ENCODE results near the gene AMFR.

The AMFR gene

DNA sequence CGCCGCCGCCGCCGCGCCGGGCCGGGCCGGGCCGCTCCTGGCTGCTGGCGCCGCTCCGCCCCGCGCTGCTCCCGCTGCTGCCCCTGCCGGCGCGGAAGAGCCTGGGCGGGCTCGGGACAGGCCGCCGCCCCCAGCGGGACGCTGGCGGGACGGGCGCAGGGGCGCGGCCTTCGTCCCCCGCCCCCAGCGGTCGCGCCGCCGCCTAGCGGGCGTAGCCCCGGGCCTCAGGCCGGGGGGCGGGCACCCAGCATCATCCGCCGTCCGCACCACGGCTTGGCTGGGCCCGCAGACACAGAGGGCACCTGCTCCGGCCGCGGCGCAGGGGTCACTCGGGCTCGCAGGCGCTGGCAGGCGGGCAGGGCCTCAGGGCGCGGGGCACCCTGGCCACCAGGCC lies at the start of gene AMFR:
TSS of gene AMFR (minus strand) at position 107 of the 394 bp plus-strand sequence. CDS start 218 bp downstream, outside the sequence.
- peak; percentile 71 for DNase-seq (ENCODE audit: insufficient read length, low spot score)
- FAIRE-seq = peak; percentile 90

DNA sequence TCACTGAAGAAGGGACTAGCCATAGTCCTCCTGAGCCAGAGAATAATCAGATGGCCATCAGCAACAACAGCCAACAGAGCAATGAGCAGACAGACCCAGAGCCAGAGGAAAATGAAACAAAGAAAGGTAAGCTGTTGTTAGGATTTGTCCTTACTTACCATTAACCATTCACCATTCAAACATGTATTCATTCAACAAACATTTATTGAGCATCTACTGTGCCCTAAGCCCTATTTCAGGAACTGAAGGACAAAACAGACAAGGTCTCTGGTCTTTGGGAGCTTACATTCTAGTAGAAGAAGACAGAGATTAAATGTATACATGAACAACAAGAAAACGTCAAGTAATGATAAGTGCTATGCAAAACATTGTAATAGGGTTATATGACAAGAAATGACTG lies 45.3 kb upstream of the AMFR start:
- DNase-seq (ENCODE audit: insufficient read length, low spot score) (no peak), FAIRE-seq (no peak)

DNA sequence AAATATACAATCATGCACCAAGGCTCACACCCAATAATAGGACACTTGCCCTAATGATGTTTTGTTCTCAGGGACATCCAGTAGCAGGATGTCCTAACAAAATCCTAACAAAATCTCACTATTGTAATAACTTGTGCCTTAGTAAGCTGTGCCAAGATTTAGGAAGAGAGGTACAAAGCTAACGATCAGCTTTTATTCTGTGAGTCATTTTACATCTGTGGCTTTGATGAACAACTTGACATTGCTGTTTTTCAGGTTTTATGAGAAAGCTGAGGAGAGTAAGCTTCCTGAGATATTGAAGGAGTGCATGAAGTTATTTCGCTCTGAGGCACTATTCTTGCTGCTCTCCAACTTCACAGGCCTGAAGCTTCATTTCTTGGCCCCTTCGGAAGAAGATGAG lies 44.9 kb upstream of the AMFR start:
- FAIRE-seq (no peak), DNase-seq (ENCODE audit: insufficient read length, low spot score) (no peak)

DNA sequence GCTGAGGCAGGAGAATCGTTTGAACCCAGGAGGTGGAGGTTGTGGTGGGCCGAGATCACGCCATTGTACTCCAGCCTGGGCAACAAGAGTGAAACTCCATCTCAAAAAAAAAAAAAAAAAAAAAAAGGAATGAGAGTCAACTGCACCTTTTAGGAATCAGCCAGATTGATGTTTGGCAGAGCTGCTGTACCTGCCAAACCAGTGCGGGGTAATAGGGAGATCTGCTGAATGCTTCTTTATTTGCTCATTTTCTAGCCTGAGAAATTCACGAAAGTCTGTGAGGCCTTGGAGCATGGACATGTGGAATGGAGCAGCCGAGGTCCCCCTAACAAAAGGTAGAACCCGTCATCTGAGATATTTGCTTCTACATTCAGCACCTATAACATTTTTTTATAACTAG lies 44.4 kb upstream of the AMFR start:
- DNase-seq (ENCODE audit: insufficient read length, low spot score) (no peak), FAIRE-seq (no peak)

DNA sequence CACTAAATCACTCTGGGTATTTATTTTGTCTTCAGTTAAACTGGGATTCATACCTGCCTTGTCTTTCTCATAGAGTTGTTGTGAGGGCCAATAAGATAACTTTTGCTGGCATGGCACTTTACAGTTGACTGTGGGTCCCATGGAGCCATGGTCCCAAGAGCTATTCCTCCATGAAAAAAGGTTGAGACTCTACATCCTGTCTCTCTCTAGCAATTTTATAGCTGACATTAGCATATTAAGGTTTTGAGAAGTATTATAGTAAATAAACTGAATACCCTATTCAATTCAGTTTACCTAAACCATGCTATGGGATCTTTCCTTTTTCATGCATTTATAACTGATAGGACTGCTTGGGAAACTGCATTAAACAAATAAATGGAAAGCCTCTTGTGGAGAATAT lies 43.5 kb upstream of the AMFR start:
- DNase-seq (ENCODE audit: insufficient read length, low spot score) (no peak), FAIRE-seq (no peak)

DNA sequence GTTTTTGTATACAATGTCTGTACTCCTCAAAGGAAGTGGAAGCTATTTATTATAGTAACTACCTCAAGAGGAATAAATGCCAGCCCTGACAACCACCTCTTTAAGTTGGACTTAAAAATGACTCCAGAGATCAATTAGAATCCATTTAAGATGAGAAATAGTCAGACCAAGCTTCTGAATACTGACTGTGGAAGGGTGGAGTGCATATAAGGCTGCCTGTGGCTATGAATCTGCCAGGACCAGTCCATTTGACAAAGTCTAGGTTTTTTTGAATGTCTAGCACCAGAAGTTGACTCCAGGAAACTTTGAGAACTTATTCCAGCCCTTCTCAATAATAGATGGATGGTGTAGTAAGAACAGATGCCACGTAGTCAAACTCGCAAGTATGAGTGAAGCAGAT lies 41.0 kb upstream of the AMFR start:
- FAIRE-seq (no peak), DNase-seq (ENCODE audit: insufficient read length, low spot score) (no peak)

DNA sequence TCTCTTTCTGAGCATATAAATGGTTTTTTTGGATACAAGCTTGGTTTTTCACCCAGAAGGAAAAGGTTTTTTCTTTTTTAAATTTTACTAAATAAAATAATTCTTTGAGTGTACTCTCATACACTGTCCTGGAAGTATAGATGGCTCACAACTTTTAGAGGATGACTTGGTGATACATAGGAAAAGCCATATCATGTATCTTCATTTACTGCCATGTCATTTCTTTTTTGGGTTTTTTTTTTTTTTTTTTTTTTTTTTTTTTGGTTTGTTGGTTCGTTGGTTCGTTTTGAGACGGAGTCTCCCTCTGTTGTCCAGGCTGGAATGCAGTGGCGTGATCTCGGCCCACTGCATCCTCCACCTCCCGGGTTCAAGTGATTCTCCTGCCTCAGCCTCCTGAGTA lies 37.8 kb upstream of the AMFR start:
- no peak for DNase-seq (ENCODE audit: insufficient read length, low spot score)
- FAIRE-seq = no peak

DNA sequence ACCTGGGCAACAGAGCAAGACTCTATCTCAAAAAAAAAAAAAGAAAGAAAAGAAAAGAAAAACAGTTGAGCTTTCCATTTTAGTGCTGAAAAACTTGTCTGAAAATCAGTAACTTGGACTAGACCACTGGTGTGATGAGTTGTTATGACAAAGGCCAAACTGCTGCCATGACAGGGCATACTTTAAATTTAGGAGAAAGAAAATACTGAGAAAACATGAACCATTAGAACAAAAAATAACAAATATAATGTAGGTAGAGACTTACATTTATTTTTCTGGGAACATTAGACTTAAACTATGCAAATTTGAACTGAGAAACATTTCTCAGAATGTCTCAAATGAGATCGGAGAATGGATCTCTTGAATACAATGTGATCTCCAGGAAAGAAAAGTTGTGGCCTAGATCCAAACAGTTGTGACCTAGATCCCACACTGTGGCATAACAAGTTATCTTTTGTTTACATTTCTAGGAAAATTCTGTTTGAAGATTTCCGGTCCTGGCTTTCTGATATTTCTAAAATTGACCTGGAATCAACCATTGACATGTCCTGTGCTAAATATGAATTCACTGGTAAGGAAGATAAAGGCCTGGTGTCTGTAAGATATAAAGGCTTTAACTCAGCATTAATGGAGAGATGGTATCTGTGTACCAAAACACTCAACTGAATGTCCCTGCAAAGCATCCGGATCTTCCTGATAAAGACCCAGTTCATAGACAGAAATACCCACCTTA lies 36.9 kb upstream of the AMFR start:
- FAIRE-seq (no peak), DNase-seq (ENCODE audit: insufficient read length, low spot score) (no peak)

DNA sequence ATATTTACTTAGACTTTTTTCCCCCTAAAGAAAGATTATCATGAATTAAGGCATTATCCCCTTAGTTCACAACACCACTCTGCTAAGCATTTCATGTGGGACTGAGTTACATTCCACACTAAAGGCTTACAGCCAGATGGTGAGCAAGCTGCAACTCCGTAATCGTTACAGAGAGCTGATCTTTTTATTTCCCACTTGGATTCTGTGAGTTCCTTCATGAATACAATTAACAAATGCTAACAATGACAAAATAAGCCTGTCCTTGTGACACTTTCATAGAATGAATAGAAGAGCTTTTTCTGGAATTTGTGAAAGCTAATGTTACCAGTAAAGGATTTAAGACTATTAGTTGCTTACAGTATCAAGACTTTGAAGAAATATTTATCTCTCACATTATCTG lies 34.8 kb upstream of the AMFR start:
- DNase-seq (ENCODE audit: insufficient read length, low spot score) = no peak
- no peak for FAIRE-seq

DNA sequence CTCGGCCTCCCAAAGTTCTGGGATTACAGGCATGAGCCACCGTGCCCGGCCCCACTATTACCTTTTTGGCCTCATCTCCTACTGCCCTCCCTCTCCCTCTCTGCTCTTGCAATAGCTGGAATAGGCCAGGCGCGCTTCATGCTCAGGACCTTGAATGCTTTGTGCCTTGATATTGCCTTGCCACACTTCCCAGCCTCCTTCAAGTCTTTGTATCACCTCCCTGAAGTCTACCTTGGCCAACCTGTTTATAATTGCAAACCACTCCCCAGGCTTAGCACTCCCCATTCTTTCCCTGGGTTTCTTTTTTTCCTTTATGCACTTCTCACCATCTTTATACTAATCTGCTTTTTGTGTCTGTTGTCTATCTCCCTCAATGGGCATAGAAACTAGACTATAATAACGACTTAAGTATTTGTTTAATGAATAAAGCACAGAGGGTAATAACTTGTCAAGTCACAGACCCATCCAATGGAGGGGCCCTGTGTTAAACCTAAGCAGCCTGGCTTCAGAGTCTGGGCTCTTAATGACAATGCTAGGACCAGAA lies 32.7 kb upstream of the AMFR start:
- FAIRE-seq (no peak), DNase-seq (ENCODE audit: insufficient read length, low spot score) (no peak)

DNA sequence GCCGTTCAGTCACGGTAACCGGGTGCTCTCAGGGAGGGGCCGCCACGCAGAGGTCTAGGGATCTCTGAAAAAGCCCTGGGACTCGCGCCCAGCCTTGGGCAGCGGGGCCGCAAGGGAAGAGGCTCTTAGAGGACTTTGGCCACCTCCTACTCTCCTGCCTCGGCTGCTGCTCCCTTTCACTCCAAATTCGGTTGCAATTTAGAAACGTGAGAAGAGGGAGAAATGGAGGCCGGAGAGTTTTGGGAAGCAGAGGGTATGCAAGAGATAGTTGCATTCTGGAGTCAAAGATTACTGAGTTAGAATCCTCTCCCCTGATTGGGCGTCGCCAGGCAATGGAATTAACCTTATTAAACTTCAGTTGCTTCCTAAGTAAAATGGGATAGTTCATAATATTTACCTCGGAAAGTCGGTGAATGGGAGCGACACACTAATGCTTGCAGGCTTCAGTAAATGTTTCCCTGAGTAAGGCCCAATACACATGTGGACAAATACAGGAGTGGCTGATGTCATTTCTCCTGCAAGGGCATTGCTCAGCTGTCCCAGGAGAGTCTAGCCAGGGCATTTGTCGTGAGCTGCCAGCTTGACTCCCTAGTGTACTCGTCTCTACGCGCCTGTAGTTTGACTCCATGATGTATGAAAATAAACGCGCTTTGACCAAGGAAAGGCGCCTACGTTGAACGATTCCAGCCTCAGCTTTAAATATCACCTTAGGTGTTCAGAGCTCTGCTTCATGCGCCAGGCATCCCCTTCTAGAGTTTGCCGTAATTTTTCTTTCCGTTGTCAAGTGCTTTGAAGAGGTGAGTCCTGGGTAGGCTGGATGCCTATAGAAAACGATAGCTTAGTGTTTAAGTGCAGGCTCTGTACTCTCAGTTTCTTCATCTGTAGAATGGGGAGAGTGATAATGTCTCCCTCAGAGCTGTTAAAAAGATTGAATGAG lies 26.7 kb upstream of the AMFR start:
- DNase-seq (ENCODE audit: insufficient read length, low spot score) (peak; percentile 27), FAIRE-seq (no peak)

DNA sequence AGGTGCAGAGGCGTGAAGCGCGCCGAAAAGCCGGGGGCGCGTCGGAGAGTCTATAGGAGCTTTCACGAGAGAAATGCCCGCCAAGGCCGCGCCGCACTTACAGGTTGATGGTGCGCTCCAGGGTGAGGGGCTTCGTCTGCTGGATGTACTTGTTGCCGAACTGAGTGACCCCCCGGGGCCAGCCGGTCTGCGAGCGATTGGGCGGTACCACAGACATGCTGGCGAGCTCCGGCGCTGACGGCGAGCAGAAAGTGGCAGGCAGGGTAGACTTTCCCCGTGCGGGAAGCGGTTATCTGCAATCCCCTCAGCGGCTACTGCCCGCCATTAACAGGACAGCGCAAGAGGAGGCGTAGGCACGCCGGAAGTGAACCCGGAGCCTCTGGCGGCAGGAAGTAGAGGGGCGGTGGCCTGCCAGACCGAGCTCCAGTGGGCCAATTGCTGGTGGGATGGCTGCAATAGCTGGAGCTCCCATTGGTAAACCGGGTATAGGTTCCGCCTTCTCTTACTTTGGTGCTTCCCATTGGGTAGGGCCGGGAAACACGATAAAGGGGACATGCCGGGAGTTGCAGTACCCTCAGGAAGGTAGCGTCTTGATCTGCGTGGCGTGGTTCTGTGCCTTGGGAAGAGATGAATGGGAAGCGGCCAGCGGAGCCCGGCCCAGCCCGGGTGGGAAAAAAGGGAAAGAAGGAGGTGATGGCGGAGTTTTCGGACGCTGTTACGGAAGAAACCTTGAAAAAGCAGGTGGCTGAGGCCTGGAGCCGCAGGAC lies 25.8 kb upstream of the AMFR start, which contains the start of the genes NUDT21 and OGFOD1:
TSS of gene NUDT21 (minus strand) at position 347 of the 767 bp plus-strand sequence. CDS start at position 217, 130 bp downstream.
TSS of gene OGFOD1 (plus strand) at position 569 of the 767 bp plus-strand sequence. CDS start at position 628, 59 bp downstream.
- FAIRE-seq (peak; percentile 95), DNase-seq (ENCODE audit: insufficient read length, low spot score) (peak; percentile 99)

DNA sequence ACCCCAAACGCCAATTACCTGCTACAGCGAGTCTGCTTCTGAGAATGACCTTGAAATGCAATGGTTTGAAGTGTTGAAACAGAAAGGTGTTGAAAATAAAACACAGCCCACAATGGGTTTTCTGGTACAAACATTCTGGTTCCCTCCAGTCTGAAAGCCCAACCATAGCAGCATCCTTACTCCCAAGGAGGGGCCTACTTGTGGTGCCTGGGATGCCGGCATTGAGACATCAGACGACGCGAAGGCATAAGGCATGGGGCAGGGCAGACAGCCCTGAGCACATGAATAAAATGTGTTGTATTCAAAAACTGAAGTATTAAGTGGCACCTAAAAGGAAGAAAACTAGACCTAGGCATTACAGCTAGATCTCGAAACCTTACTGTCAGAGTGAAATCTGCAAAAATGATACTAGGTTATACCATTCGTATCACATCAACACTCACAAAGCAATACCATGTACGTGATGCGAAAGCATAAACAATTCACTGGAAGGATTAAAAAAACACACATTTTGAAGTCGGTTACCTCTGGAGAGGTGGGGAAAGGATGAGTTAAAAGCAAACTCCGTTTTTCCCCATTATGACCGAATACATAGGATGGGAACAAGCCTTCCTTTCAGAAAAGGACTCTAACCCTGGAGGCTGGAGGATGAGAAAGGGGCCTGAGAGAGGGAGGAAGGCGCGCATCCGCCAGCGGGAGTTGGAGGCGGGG lies 25.1 kb upstream of the AMFR start:
- FAIRE-seq = no peak
- no peak for DNase-seq (ENCODE audit: insufficient read length, low spot score)

DNA sequence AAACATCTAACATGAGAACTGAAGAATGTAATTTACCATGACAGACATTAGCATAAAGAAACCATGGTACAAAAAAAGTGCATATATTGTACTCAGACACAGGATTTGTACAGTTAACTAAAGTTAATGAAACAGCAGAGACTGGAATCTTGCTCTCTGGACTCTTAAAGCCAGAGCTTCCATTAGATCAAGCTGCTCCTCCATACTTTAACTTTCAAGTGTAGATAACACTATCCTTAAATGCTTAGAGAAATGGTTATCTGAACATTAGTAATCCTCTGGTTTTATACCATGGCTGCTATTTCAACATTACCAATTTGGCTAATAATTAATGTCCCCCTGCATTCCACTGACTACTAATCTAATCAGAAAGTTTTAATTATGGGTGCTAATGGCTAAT lies 22.7 kb upstream of the AMFR start:
- DNase-seq (ENCODE audit: insufficient read length, low spot score) (no peak), FAIRE-seq (no peak)

DNA sequence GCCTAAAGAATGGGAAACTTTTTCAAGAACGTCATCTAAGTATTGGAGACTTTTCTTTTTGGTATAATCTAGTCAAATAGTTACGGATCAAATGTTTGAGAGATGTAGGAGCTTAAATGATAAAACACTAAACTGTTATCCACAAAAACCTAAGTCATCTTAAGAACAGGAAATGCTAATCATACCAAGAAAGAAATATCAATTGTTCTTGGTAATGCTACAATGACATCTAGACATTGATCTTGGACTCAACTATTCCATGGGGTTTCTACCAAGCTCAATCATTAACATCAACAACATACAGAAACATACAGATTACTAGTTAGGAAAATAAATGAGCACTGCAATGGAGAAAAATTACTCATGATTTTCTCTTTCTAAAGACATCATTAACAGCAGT lies 21.9 kb upstream of the AMFR start:
- no peak for FAIRE-seq
- no peak for DNase-seq (ENCODE audit: insufficient read length, low spot score)

DNA sequence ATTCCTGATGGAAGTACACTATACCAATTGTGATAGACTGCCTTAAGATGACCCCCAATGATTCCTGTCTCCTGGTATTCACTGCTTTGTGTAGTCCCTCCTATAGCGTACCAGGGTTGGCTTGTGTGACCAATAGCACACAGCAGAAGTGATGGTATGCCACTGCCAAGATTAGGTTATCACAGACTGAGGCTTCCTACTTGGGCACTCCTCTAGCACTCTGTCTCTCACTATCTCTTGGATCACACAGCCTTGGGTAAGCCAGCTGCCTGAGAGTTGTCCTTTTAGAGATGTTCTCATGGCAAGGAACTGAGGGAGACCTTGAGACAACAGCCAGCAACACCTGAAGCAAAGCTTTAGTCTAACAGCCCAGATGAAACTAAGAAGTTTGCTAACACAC lies 12.7 kb upstream of the AMFR start:
- DNase-seq (ENCODE audit: insufficient read length, low spot score) (no peak), FAIRE-seq (no peak)

DNA sequence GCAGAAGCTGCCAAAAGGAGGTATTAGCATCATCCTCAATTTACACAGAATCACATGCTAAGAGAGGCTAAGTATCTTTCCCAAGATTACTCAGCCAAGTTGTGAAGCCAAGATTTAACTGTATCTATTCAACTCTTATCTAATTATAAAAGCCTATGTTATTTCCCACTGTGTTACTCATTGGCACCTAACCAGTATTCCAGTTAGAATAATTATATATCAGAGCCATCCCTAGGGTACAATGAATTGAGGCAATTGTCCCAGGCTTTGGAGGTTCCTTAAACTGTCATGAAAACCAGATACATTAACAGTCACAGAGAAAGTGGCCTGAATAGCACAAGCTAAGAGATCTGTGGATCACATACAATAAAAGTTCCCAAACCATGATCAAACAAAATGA lies 10.9 kb upstream of the AMFR start:
- FAIRE-seq (no peak), DNase-seq (ENCODE audit: insufficient read length, low spot score) (no peak)

DNA sequence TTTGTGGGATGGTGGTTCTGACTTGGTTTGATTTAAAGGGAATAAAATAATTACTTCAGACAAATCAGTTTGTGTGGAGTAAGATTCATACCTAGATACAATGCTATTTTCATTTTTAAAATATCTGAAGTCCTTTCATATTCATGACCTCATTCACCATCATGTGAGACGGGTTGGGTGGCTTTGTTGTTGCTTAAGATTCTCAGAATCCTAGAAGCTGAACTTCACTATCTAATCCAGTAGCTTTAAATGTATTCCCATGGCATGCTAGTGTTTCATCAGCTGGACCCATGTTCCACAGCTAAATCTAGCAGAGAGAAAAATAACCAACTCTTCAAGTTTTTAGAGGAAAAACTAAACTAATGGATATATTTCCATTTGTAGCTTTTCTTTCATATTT lies 2.7 kb upstream of the AMFR start:
- FAIRE-seq (no peak), DNase-seq (ENCODE audit: insufficient read length, low spot score) (no peak)

DNA sequence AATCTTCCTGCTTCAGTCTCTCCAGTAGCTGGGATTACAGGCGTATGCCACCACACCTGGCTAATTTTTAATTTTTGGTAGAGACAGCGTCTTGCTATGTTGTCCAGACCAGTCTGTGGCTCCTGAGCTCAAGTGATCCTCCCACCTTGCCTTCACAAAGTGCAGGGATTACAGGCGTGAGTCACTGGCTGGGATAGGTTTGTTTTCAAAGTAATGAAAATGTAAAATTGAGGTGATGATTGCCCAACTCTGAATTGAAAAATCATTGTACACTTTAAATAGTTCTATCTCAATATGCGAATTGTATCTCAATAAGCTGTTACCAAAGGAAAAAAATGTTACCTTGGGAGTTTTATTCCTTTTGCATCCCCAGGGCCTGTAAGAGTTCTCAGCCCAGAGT lies 1.2 kb upstream of the AMFR start:
- no peak for FAIRE-seq
- DNase-seq (ENCODE audit: insufficient read length, low spot score) = no peak

DNA sequence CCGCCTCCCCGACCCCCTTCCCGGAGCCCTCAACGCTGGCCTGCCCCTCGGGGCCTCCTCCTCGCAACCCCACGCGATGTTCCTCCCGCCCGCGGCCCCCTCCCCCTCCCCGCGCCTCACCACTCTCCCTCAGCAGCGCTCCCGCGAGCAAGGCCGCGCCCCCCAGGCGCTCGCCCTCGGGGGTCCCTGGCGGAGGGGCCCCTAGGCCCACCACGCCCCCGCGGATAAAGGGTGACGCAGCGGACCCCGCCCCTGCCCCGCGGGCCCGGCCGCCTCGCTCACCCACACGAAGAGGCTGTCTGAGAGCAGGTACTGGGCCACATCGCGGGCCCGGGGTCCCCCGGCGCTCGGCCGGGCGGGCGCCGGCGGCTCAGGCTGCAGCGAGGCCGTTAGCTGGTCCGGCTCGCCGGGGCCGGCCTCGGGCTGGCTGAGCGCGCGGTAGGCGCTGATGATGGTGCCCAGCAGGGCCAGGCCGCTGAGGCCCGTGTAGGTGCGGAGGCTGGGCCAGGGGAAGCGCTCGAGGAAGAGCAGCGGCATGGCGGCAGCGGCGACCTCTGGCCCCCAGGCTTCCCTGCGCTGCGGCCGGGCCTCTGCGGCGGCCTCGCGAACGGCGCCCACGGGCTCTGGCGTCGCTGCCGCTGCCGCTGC lies 430 bp downstream of the AMFR start:
- DNase-seq (ENCODE audit: insufficient read length, low spot score) (peak; percentile 25), FAIRE-seq (no peak)
